HL-60 (cell line): Measurements from ENCODE around the gene EFNA5.

Experiments used
- CTCF ChIP-seq: IDR thresholded peaks from one replicate; pipeline ENCODE4 v1.5.1; 2011; ENCODE audit warnings: low read length, control low read depth, inconsistent platforms; ENCODE audit not compliant: insufficient read depth
- GABPA ChIP-seq: IDR thresholded peaks from 2 replicates; pipeline ENCODE4 v1.6.1; 2012; ENCODE audit warnings: low read depth
- POLR2AphosphoS5 ChIP-seq: IDR thresholded peaks from 2 replicates; pipeline ENCODE4 v1.6.1; 2012; ENCODE audit warnings: low read depth
- TF ChIP-seq, protein P1 (sequence below): IDR thresholded peaks from 2 replicates; pipeline ENCODE4 v1.6.1; 2012; ENCODE audit warnings: low read depth; ENCODE audit not compliant: insufficient replicate concordance

- TF ChIP-seq CTCF (no peak), POLR2AphosphoS5 (no peak), GABPA (no peak)
- TF ChIP-seq, protein P1, sequence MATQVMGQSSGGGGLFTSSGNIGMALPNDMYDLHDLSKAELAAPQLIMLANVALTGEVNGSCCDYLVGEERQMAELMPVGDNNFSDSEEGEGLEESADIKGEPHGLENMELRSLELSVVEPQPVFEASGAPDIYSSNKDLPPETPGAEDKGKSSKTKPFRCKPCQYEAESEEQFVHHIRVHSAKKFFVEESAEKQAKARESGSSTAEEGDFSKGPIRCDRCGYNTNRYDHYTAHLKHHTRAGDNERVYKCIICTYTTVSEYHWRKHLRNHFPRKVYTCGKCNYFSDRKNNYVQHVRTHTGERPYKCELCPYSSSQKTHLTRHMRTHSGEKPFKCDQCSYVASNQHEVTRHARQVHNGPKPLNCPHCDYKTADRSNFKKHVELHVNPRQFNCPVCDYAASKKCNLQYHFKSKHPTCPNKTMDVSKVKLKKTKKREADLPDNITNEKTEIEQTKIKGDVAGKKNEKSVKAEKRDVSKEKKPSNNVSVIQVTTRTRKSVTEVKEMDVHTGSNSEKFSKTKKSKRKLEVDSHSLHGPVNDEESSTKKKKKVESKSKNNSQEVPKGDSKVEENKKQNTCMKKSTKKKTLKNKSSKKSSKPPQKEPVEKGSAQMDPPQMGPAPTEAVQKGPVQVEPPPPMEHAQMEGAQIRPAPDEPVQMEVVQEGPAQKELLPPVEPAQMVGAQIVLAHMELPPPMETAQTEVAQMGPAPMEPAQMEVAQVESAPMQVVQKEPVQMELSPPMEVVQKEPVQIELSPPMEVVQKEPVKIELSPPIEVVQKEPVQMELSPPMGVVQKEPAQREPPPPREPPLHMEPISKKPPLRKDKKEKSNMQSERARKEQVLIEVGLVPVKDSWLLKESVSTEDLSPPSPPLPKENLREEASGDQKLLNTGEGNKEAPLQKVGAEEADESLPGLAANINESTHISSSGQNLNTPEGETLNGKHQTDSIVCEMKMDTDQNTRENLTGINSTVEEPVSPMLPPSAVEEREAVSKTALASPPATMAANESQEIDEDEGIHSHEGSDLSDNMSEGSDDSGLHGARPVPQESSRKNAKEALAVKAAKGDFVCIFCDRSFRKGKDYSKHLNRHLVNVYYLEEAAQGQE: no peak
Measured at GRCh38 chr5:107337281-107337680, 333.5 kb downstream of the EFNA5 start.
